Measurements from ENCODE around the gene GALNT6.
"Not testable (repeated sequence)": the region's sequence is repeated elsewhere in the genome, so short reads cannot be mapped to it uniquely, and the experiment has no call there.

The GALNT6 gene

GRCh38 chr12:51342416-51342815, 48.8 kb downstream of the GALNT6 start:
- Histone ChIP-seq H3K4ac (ENCODE audit: low read depth in 1 of 2, low read length in 2 of 2) (no peak overlapping the region), H3K9ac (ENCODE audit: low read length) (no peak overlapping the region), H3K18ac (ENCODE audit: low read depth in 1 of 2, low read length in 2 of 2) (no peak overlapping the region), H3K4me3 (ENCODE audit: insufficient read depth in 1 of 2, low read depth in 1 of 2, low read length in 2 of 2) (no peak overlapping the region), H3K9me3 (ENCODE audit: control insufficient read depth, low read length) (no peaks in the 10 kb centered on the region), H2BK15ac (ENCODE audit: low read depth, poor library complexity, severe bottlenecking) (no peak overlapping the region), H3K4me1 (ENCODE audit: control insufficient read depth, insufficient read depth, low read depth, low read length) (peaks cover 9% of the 10 kb centered on the region), H2BK12ac (ENCODE audit: low read length in 2 of 2) (peak overlapping the region in 1 of 2 experiments; percentile 15), H3K27ac (ENCODE audit: low read length, poor library complexity, severe bottlenecking) (no peak overlapping the region), H2AK5ac (ENCODE audit: low read length, severe bottlenecking) (no peak overlapping the region), H3K14ac (ENCODE audit: low read length in 2 of 2) (no peak overlapping the region), H2AFZ (ENCODE audit: low read depth, low read length) (no peak overlapping the region), H3K27me3 (ENCODE audit: control insufficient read depth in 1 of 2, insufficient read depth in 1 of 2, low read length in 2 of 2) (no peaks in the 10 kb centered on the region), H3K23ac (ENCODE audit: low read length in 2 of 2) (no peak overlapping the region), H3K79me1 (replicated peaks; ENCODE audit: low read length, poor library complexity, severe bottlenecking) (no peaks in the 10 kb centered on the region), H4K91ac (ENCODE audit: low read length) (no peak overlapping the region), H2BK120ac (ENCODE audit: low read depth, low read length) (no peak overlapping the region), H3K4me2 (ENCODE audit: low read length, poor library complexity, severe bottlenecking) (no peak overlapping the region), H2BK5ac (ENCODE audit: low read depth, low read length, poor library complexity, severe bottlenecking) (no peak overlapping the region), H4K8ac (ENCODE audit: low read length) (peak overlapping the region; percentile 5), H3K36me3 (ENCODE audit: control insufficient read depth in 1 of 2, insufficient read depth in 2 of 2, low read depth in 1 of 2, low read length in 2 of 2) (no peaks in the 10 kb centered on the region)
- WGBS, result 98% methylated on average over 7 of the region's 10 CpGs
- DNase-seq, result no peak

DNA sequence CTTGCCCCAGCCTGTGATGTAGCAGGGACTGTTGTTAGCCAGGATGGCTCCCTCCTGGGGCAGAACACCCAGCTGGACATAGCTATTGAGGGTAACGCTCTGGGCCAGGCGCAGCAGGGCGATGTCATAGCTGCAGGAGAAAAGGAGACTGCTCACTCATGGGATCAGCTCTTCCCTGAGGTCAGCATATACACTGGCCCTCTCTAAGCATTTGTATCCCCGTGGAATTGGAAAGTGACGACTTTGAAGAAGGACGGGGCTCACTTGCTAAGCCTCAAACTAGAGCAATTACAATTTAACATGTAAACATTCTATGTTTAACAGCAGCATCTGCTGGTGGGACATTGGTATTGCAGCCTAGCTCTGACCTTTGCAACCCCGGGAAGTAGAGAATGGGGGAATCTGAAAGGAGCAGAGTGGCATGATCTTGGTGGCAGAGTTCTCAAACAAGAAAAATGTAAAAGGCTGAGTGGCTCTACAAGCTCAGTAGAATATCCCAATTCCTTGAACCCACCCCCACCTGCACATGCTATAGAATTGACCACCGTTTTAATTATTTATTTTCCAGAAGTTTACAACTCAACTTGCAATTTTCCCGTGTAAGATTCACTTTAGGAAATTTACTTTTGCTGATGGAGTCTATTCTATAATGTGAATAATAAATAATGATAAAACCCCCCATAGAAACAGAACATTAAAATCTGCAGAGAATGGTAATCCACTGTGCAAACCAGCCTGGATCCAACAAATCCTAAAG, 49.8 kb downstream of the GALNT6 start:
- Histone ChIP-seq H2BK12ac (ENCODE audit: low read length in 2 of 2) (peak overlapping the region in 1 of 2 experiments; percentile 75), H3K14ac (ENCODE audit: low read length in 2 of 2) (peak overlapping the region in 1 of 2 experiments; percentile 90), H3K4ac (ENCODE audit: low read depth in 1 of 2, low read length in 2 of 2) (no peak overlapping the region), H3K4me3 (ENCODE audit: insufficient read depth in 1 of 2, low read depth in 1 of 2, low read length in 2 of 2) (peak overlapping the region in 1 of 2 experiments; percentile 47), H2BK120ac (ENCODE audit: low read depth, low read length) (no peak overlapping the region), H4K8ac (ENCODE audit: low read length) (peak overlapping the region; percentile 57), H3K18ac (ENCODE audit: low read depth in 1 of 2, low read length in 2 of 2) (peak overlapping the region in 1 of 2 experiments; percentile 83), H3K4me2 (ENCODE audit: low read length, poor library complexity, severe bottlenecking) (peak overlapping the region; percentile 24), H2AFZ (ENCODE audit: low read depth, low read length) (peak overlapping the region; percentile 80), H3K27me3 (ENCODE audit: control insufficient read depth in 1 of 2, insufficient read depth in 1 of 2, low read length in 2 of 2) (no peaks in the 10 kb centered on the region), H3K4me1 (ENCODE audit: control insufficient read depth, insufficient read depth, low read depth, low read length) (peaks cover 9% of the 10 kb centered on the region), H2BK5ac (ENCODE audit: low read depth, low read length, poor library complexity, severe bottlenecking) (no peak overlapping the region), H2AK5ac (ENCODE audit: low read length, severe bottlenecking) (peak overlapping the region; percentile 38), H3K9ac (ENCODE audit: low read length) (peak overlapping the region; percentile 75), H3K9me3 (ENCODE audit: control insufficient read depth, low read length) (no peaks in the 10 kb centered on the region), H3K23ac (ENCODE audit: low read length in 2 of 2) (peak overlapping the region in 1 of 2 experiments; percentile 85), H3K36me3 (ENCODE audit: control insufficient read depth in 1 of 2, insufficient read depth in 2 of 2, low read depth in 1 of 2, low read length in 2 of 2) (no peaks in the 10 kb centered on the region), H3K27ac (ENCODE audit: low read length, poor library complexity, severe bottlenecking) (no peak overlapping the region), H4K91ac (ENCODE audit: low read length) (peak overlapping the region; percentile 29), H2BK15ac (ENCODE audit: low read depth, poor library complexity, severe bottlenecking) (no peak overlapping the region), H3K79me1 (replicated peaks; ENCODE audit: low read length, poor library complexity, severe bottlenecking) (no peaks in the 10 kb centered on the region)
- 43% methylated on average over 4 of the region's 9 CpGs for WGBS
- peak; percentile 76 for DNase-seq

- H3K4me3 ChIP-seq (ENCODE audit: insufficient read depth in 1 of 2, low read depth in 1 of 2, low read length in 2 of 2), result no peak overlapping the region
- H3K4me2 ChIP-seq (ENCODE audit: low read length, poor library complexity, severe bottlenecking), result no peak overlapping the region
- peaks cover 2% of the 10 kb centered on the region for H3K4me1 ChIP-seq (ENCODE audit: control insufficient read depth, insufficient read depth, low read depth, low read length)
- no peak overlapping the region for H3K23ac ChIP-seq (ENCODE audit: low read length in 2 of 2)
- H2BK15ac ChIP-seq (ENCODE audit: low read depth, poor library complexity, severe bottlenecking), result no peak overlapping the region
- H3K4ac ChIP-seq (ENCODE audit: low read depth in 1 of 2, low read length in 2 of 2), result no peak overlapping the region
- WGBS, result 89% methylated on average over 6 of the region's 6 CpGs
- H3K14ac ChIP-seq (ENCODE audit: low read length in 2 of 2), result no peak overlapping the region
- H3K36me3 ChIP-seq (ENCODE audit: control insufficient read depth in 1 of 2, insufficient read depth in 2 of 2, low read depth in 1 of 2, low read length in 2 of 2), result no peaks in the 10 kb centered on the region
- H2AFZ ChIP-seq (ENCODE audit: low read depth, low read length), result no peak overlapping the region
- no peak overlapping the region for H4K8ac ChIP-seq (ENCODE audit: low read length)
- no peak overlapping the region for H2AK5ac ChIP-seq (ENCODE audit: low read length, severe bottlenecking)
- H3K27me3 ChIP-seq (ENCODE audit: control insufficient read depth in 1 of 2, insufficient read depth in 1 of 2, low read length in 2 of 2), result no peaks in the 10 kb centered on the region
- no peak overlapping the region for H3K18ac ChIP-seq (ENCODE audit: low read depth in 1 of 2, low read length in 2 of 2)
- no peak overlapping the region for H3K9ac ChIP-seq (ENCODE audit: low read length)
- H3K79me1 ChIP-seq (replicated peaks; ENCODE audit: low read length, poor library complexity, severe bottlenecking), result no peaks in the 10 kb centered on the region
- H2BK5ac ChIP-seq (ENCODE audit: low read depth, low read length, poor library complexity, severe bottlenecking), result no peak overlapping the region
- no peaks in the 10 kb centered on the region for H3K9me3 ChIP-seq (ENCODE audit: control insufficient read depth, low read length)
- no peak overlapping the region for H4K91ac ChIP-seq (ENCODE audit: low read length)
- H2BK120ac ChIP-seq (ENCODE audit: low read depth, low read length), result no peak overlapping the region
- no peak for DNase-seq
- no peak overlapping the region for H2BK12ac ChIP-seq (ENCODE audit: low read length in 2 of 2)
- H3K27ac ChIP-seq (ENCODE audit: low read length, poor library complexity, severe bottlenecking), result no peak overlapping the region
These were observed 51.5 kb downstream of the GALNT6 start for GRCh38 chr12:51339750-51340149.

DNA sequence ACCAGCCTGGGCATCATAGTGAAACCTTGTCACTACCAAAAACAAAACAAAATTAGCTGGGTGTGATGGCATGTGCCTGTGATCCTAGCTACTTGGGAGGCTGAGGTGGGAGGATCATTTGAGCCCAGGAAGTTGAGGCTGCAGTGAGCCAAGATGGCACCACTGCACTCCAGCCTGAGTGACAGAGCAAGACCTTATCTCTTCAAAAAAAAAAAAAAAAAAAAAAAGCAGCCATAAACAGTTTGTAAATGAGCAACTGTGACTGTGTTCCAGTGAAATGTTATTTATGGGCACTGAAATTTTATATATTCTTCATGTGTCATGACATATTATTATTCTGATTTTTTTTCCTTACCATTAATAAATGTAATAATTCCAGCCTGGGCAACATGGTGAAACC, 53.9 kb downstream of the GALNT6 start:
- not testable (repeated sequence) for H3K9ac ChIP-seq (ENCODE audit: low read length); H4K91ac ChIP-seq (ENCODE audit: low read length); H3K36me3 ChIP-seq (ENCODE audit: control insufficient read depth in 1 of 2, insufficient read depth in 2 of 2, low read depth in 1 of 2, low read length in 2 of 2); H2AFZ ChIP-seq (ENCODE audit: low read depth, low read length); H3K4ac ChIP-seq (ENCODE audit: low read depth in 1 of 2, low read length in 2 of 2); H2BK120ac ChIP-seq (ENCODE audit: low read depth, low read length); H3K27ac ChIP-seq (ENCODE audit: low read length, poor library complexity, severe bottlenecking); H3K9me3 ChIP-seq (ENCODE audit: control insufficient read depth, low read length); H3K14ac ChIP-seq (ENCODE audit: low read length in 2 of 2); H3K4me1 ChIP-seq (ENCODE audit: control insufficient read depth, insufficient read depth, low read depth, low read length); H3K27me3 ChIP-seq (ENCODE audit: control insufficient read depth in 1 of 2, insufficient read depth in 1 of 2, low read length in 2 of 2); H2BK5ac ChIP-seq (ENCODE audit: low read depth, low read length, poor library complexity, severe bottlenecking); H2AK5ac ChIP-seq (ENCODE audit: low read length, severe bottlenecking); H2BK15ac ChIP-seq (ENCODE audit: low read depth, poor library complexity, severe bottlenecking); H3K4me2 ChIP-seq (ENCODE audit: low read length, poor library complexity, severe bottlenecking); H4K8ac ChIP-seq (ENCODE audit: low read length); H3K4me3 ChIP-seq (ENCODE audit: insufficient read depth in 1 of 2, low read depth in 1 of 2, low read length in 2 of 2); H2BK12ac ChIP-seq (ENCODE audit: low read length in 2 of 2); H3K79me1 ChIP-seq (replicated peaks; ENCODE audit: low read length, poor library complexity, severe bottlenecking); DNase-seq; H3K23ac ChIP-seq (ENCODE audit: low read length in 2 of 2); H3K18ac ChIP-seq (ENCODE audit: low read depth in 1 of 2, low read length in 2 of 2)
